Prostate gland (tissue), 2 donors: ENCODE data around the gene DTL.
"Not testable (repeated sequence)": the region's sequence is repeated elsewhere in the genome, so short reads cannot be mapped to it uniquely, and the experiment has no call there.

Experiments used
- CTCF ChIP-seq, 4 experiments: fragments of 200-600 bp in 2 of 4; fragments of 450-650 bp in 2 of 4; sonication (generic) in 2 of 4; IDR thresholded peaks; 1 replicate in 3 of 4; 2 replicates in 1 of 4; pipeline ENCODE4 v1.5.1; 2016 to 2019; ENCODE audit warnings: antibody characterized with exemption in 4 of 4, mild to moderate bottlenecking in 2 of 4, moderate library complexity in 2 of 4
- POLR2A ChIP-seq: fragments of 450-650 bp; IDR thresholded peaks from one replicate; pipeline ENCODE4 v1.6.1; 2016; ENCODE audit warnings: antibody characterized with exemption, mild to moderate bottlenecking
- POLR2AphosphoS5 ChIP-seq: sonication (generic); formaldehyde crosslinking; IDR thresholded peaks from one replicate; pipeline ENCODE4 v1.6.1; 2017; ENCODE audit warnings: antibody characterized with exemption

- TF ChIP-seq CTCF (IDR thresholded peaks at IDR 0.05); POLR2AphosphoS5; POLR2A: not testable (repeated sequence)
Measured at GRCh38 chr1:211997426-211997825, 38.1 kb upstream of the DTL start.
